ENCODE data around the gene LEO1.

DNA sequence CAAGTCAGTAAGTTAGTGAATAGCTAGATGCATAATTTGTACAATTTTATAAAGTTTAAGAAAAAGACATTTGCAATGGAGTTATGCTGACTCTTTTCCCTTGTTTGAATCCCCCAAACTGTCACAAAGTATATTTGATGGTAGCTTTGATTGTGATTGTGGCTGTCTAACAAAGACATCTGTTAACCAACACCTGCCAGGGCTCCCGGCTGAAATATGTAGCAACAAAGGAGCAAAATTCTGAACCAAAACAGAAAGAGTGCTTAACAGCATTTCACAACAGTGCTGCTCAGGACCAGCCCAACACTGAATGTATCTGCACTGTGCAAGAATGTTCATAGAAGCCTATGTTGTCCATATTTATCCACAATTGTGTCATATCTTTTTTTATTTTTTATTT, 39.4 kb downstream of the LEO1 start:
- TF ChIP-seq, protein P1, sequence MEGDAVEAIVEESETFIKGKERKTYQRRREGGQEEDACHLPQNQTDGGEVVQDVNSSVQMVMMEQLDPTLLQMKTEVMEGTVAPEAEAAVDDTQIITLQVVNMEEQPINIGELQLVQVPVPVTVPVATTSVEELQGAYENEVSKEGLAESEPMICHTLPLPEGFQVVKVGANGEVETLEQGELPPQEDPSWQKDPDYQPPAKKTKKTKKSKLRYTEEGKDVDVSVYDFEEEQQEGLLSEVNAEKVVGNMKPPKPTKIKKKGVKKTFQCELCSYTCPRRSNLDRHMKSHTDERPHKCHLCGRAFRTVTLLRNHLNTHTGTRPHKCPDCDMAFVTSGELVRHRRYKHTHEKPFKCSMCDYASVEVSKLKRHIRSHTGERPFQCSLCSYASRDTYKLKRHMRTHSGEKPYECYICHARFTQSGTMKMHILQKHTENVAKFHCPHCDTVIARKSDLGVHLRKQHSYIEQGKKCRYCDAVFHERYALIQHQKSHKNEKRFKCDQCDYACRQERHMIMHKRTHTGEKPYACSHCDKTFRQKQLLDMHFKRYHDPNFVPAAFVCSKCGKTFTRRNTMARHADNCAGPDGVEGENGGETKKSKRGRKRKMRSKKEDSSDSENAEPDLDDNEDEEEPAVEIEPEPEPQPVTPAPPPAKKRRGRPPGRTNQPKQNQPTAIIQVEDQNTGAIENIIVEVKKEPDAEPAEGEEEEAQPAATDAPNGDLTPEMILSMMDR (IDR thresholded peaks at IDR 0.05), result no peak
- TF ChIP-seq POLR2A (IDR thresholded peaks at IDR 0.05), result no peak

Measured in body of pancreas (tissue), 4 donors.